Smooth muscle cell (in vitro differentiated cells): ENCODE measurements around the gene ROBO4. TPM values are rescaled to one million over a fixed set of nuclear protein-coding genes. Genes with fewer than 3 reads are reported as not detected.

Experiments
- DNase-seq: peaks from one replicate; lab custom pipeline; 2025; ENCODE audit not compliant: unreplicated experiment; lab: John Stamatoyannopoulos, UW
- H2AFZ ChIP-seq: fragments of 200-600 bp; sonication (generic); 2 replicates; pipeline ENCODE4 v1.6.0; 2016; ENCODE audit warnings: antibody characterized with exemption, low read depth, mild to moderate bottlenecking
- H3F3A ChIP-seq: fragments of 200-600 bp; sonication (generic); 2 replicates; pipeline ENCODE4 v1.6.0; 2017; ENCODE audit warnings: antibody characterized with exemption, low read depth
- H3K27ac ChIP-seq: fragments of 200-600 bp; sonication (generic); 2 replicates; pipeline ENCODE4 v1.5.1; 2016; ENCODE audit warnings: low read depth, mild to moderate bottlenecking
- H3K27me3 ChIP-seq: fragments of 200-600 bp; sonication (generic); 2 replicates; pipeline ENCODE4 v1.6.1; 2016; ENCODE audit warnings: low read depth, mild to moderate bottlenecking
- H3K36me3 ChIP-seq: fragments of 200-600 bp; sonication (generic); 2 replicates; pipeline ENCODE4 v1.5.1; 2016; ENCODE audit warnings: low read depth
- H3K4me1 ChIP-seq: fragments of 200-600 bp; sonication (generic); 2 replicates; pipeline ENCODE4 v1.5.1; 2016; ENCODE audit warnings: low read depth
- H3K4me2 ChIP-seq: fragments of 200-600 bp; sonication (generic); 2 replicates; pipeline ENCODE4 v1.6.0; 2016; ENCODE audit warnings: mild to moderate bottlenecking
- H3K4me3 ChIP-seq: fragments of 200-600 bp; sonication (generic); 2 replicates; pipeline ENCODE4 v1.5.1; 2016; ENCODE audit warnings: mild to moderate bottlenecking
- H3K79me2 ChIP-seq: fragments of 200-600 bp; sonication (generic); 2 replicates; pipeline ENCODE4 v1.6.0; 2016; ENCODE audit warnings: low read depth, mild to moderate bottlenecking
- H3K9ac ChIP-seq: fragments of 200-600 bp; sonication (generic); 2 replicates; pipeline ENCODE4 v1.6.0; 2016; ENCODE audit warnings: low read depth
- H3K9me3 ChIP-seq: fragments of 200-600 bp; sonication (generic); replicated peaks from 2 replicates; pipeline ENCODE4 v1.5.1; 2016; ENCODE audit warnings: low read depth
- H4K20me1 ChIP-seq: fragments of 200-600 bp; sonication (generic); 2 replicates; pipeline ENCODE4 v1.6.0; 2016; ENCODE audit warnings: low read depth
- WGBS: methylation state at CpG from one replicate; pipeline ENCODE4 v1.1.7; 2016; ENCODE audit warnings: low lambda C conversion rate; 5-methylcytosine and 5-hydroxymethylcytosine counted together
- polyA plus RNA-seq: library from polyadenylated mRNA; unstranded; fragments of >200 nt; fragmentation: Nextera tagmentation; extraction: Ambion mirVana; gene quantifications from 2 replicates; pipeline ENCODE4 v1.2.1, GENCODE V29; 2016
- total RNA-seq: library from RNA; depleted of rRNA; stranded (reverse); fragments of >200 nt; gene quantifications from 2 replicates; pipeline ENCODE4 v1.2.3, GENCODE V29; 2014
- TF ChIP-seq, protein P1 (sequence below): fragments of 200-600 bp; sonication (generic); IDR thresholded peaks from 2 replicates; pipeline ENCODE4 v1.5.1; 2017; ENCODE audit warnings: borderline replicate concordance, mild to moderate bottlenecking, antibody characterized with exemption; ENCODE audit not compliant: insufficient read depth, poor library complexity, severe bottlenecking

The ROBO4 gene
- total and polyA plus RNA-seq, 2 experiments from 2014 or later: 0.40 TPM; not detected in 1

DNA sequence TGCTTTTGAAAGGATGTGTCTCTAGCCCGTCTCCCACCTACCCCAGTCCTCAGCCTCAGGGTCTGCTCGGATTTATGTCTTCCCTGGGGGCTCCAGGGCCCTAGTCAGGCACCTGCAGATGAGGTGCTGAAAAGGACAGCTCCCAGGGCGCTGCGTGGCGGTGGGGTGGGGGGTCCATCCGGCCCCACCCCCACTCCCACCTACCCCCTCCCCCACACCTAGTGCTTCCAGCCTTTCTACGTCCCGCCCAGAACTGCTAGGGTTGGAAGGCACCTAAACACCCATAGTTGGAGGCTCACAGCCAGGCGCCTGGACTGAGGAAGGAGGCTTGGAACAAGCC, 33.9 kb downstream of the ROBO4 start:
- TF ChIP-seq, protein P1, sequence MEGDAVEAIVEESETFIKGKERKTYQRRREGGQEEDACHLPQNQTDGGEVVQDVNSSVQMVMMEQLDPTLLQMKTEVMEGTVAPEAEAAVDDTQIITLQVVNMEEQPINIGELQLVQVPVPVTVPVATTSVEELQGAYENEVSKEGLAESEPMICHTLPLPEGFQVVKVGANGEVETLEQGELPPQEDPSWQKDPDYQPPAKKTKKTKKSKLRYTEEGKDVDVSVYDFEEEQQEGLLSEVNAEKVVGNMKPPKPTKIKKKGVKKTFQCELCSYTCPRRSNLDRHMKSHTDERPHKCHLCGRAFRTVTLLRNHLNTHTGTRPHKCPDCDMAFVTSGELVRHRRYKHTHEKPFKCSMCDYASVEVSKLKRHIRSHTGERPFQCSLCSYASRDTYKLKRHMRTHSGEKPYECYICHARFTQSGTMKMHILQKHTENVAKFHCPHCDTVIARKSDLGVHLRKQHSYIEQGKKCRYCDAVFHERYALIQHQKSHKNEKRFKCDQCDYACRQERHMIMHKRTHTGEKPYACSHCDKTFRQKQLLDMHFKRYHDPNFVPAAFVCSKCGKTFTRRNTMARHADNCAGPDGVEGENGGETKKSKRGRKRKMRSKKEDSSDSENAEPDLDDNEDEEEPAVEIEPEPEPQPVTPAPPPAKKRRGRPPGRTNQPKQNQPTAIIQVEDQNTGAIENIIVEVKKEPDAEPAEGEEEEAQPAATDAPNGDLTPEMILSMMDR: no peak
- peaks cover 100% of the 10 kb centered on the region for H3K27me3 ChIP-seq
- H2AFZ ChIP-seq: no peak overlapping the region
- DNase-seq: no peak
- H3K27ac ChIP-seq: no peak overlapping the region
- peaks cover 28% of the 10 kb centered on the region for H3K4me1 ChIP-seq
- H3K4me2 ChIP-seq: peak overlapping the region; percentile 71
- H3K9ac ChIP-seq: no peak overlapping the region
- H4K20me1 ChIP-seq: no peaks in the 10 kb centered on the region
- H3K79me2 ChIP-seq: no peaks in the 10 kb centered on the region
- H3F3A ChIP-seq: no peaks in the 10 kb centered on the region
- 10% methylated on average over 9 of the region's 9 CpGs for WGBS
- no peaks in the 10 kb centered on the region for H3K9me3 ChIP-seq
- H3K4me3 ChIP-seq: no peak overlapping the region
- H3K36me3 ChIP-seq: no peaks in the 10 kb centered on the region

GRCh38 chr11:124863137-124863825, 34.4 kb downstream of the ROBO4 start:
- H4K20me1 ChIP-seq: no peaks in the 10 kb centered on the region
- no peak overlapping the region for H2AFZ ChIP-seq
- no peaks in the 10 kb centered on the region for H3K9me3 ChIP-seq
- TF ChIP-seq, protein P1: no peak
- no peaks in the 10 kb centered on the region for H3K79me2 ChIP-seq
- no peak overlapping the region for H3K9ac ChIP-seq
- H3F3A ChIP-seq: no peaks in the 10 kb centered on the region
- H3K4me2 ChIP-seq: peak overlapping the region; percentile 71
- H3K4me3 ChIP-seq: peak overlapping the region; percentile 10
- DNase-seq: no peak
- 11% methylated on average over 31 of the region's 31 CpGs for WGBS
- H3K36me3 ChIP-seq: no peaks in the 10 kb centered on the region
- no peak overlapping the region for H3K27ac ChIP-seq
- peaks cover 100% of the 10 kb centered on the region for H3K27me3 ChIP-seq
- H3K4me1 ChIP-seq: peaks cover 28% of the 10 kb centered on the region

GRCh38 chr11:124861670-124862069, 36.0 kb downstream of the ROBO4 start:
- no peaks in the 10 kb centered on the region for H3K36me3 ChIP-seq
- no peak overlapping the region for H3K4me2 ChIP-seq
- H3K9me3 ChIP-seq: no peaks in the 10 kb centered on the region
- no peaks in the 10 kb centered on the region for H4K20me1 ChIP-seq
- no peak overlapping the region for H3K9ac ChIP-seq
- no peak overlapping the region for H3K27ac ChIP-seq
- WGBS: 64% methylated on average over 4 of the region's 4 CpGs
- H3F3A ChIP-seq: no peaks in the 10 kb centered on the region
- no peak for DNase-seq
- H3K79me2 ChIP-seq: no peaks in the 10 kb centered on the region
- H2AFZ ChIP-seq: no peak overlapping the region
- H3K4me1 ChIP-seq: peaks cover 28% of the 10 kb centered on the region
- TF ChIP-seq, protein P1: no peak
- peaks cover 92% of the 10 kb centered on the region for H3K27me3 ChIP-seq
- no peak overlapping the region for H3K4me3 ChIP-seq

DNA sequence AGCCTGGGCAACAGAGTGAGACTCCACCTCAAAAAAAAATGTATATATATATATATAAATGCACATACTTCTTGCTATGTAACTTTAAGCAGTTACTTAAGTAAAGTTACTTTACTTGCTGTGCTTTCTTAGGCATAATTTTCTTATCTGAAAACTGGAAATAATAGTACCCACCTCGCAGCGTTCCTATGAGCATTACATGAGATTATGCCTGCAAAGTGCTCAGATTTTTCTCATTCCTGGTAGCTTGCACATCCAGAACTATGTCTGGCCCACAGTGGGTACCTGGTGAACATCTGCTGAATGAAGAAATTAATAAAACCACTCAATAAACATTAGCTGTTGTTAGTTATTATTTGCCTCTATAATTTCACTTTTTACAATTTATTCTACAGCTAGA, 38.5 kb downstream of the ROBO4 start:
- Histone ChIP-seq H3K9ac (no peak overlapping the region), H4K20me1 (no peaks in the 10 kb centered on the region), H3F3A (no peaks in the 10 kb centered on the region), H3K9me3 (no peaks in the 10 kb centered on the region), H3K36me3 (no peaks in the 10 kb centered on the region), H3K27me3 (peaks cover 92% of the 10 kb centered on the region), H3K4me3 (no peak overlapping the region), H3K79me2 (no peaks in the 10 kb centered on the region), H3K4me2 (no peak overlapping the region), H3K4me1 (peaks cover 15% of the 10 kb centered on the region), H3K27ac (no peak overlapping the region), H2AFZ (no peak overlapping the region)
- TF ChIP-seq, protein P1: no peak
- no peak for DNase-seq
- 80% methylated on average over 2 of the region's 2 CpGs for WGBS
